ENCODE data around the gene NOS1AP.

The NOS1AP gene

GRCh38 chr1:162219461-162219860 lies 150.0 kb downstream of the NOS1AP start:
- DNase-seq (ENCODE audit: low read depth in 2 of 2): no peak

- no peak for DNase-seq (ENCODE audit: low read depth in 2 of 2)
Observed at GRCh38 chr1:162220009-162220539, 150.6 kb downstream of the NOS1AP start.

GRCh38 chr1:162222014-162222413 lies 152.5 kb downstream of the NOS1AP start:
- DNase-seq (ENCODE audit: low read depth in 2 of 2): no peak

- no peak for DNase-seq (ENCODE audit: low read depth in 2 of 2)
Observed at GRCh38 chr1:162222730-162223129, 153.2 kb downstream of the NOS1AP start.

- DNase-seq (ENCODE audit: low read depth in 2 of 2): no peak
Observed at GRCh38 chr1:162223488-162223887, 154.0 kb downstream of the NOS1AP start.

GRCh38 chr1:162224267-162224666 lies 154.8 kb downstream of the NOS1AP start:
- no peak for DNase-seq (ENCODE audit: low read depth in 2 of 2)

- DNase-seq (ENCODE audit: low read depth in 2 of 2): no peak
Observed at GRCh38 chr1:162228586-162228985, 159.1 kb downstream of the NOS1AP start.

- no peak for DNase-seq (ENCODE audit: low read depth in 2 of 2)
Observed at GRCh38 chr1:162229549-162229948, 160.1 kb downstream of the NOS1AP start.

GRCh38 chr1:162230096-162230495 lies 160.6 kb downstream of the NOS1AP start:
- DNase-seq (ENCODE audit: low read depth in 2 of 2): no peak

- no peak for DNase-seq (ENCODE audit: low read depth in 2 of 2)
Observed at GRCh38 chr1:162230517-162230916, 161.0 kb downstream of the NOS1AP start.

- no peak for DNase-seq (ENCODE audit: low read depth in 2 of 2)
Observed at GRCh38 chr1:162232034-162232711, 162.7 kb downstream of the NOS1AP start.

GRCh38 chr1:162233066-162233465 lies 163.6 kb downstream of the NOS1AP start:
- DNase-seq (ENCODE audit: low read depth in 2 of 2): no peak

GRCh38 chr1:162233937-162234336 lies 164.4 kb downstream of the NOS1AP start:
- no peak for DNase-seq (ENCODE audit: low read depth in 2 of 2)

- no peak for DNase-seq (ENCODE audit: low read depth in 2 of 2)
Observed at GRCh38 chr1:162234571-162234970, 165.1 kb downstream of the NOS1AP start.

- no peak for DNase-seq (ENCODE audit: low read depth in 2 of 2)
Observed at GRCh38 chr1:162235241-162235800, 165.8 kb downstream of the NOS1AP start.

GRCh38 chr1:162236201-162236600 lies 166.7 kb downstream of the NOS1AP start:
- DNase-seq (ENCODE audit: low read depth in 2 of 2): no peak

- no peak for DNase-seq (ENCODE audit: low read depth in 2 of 2)
Observed at GRCh38 chr1:162236618-162237017, 167.1 kb downstream of the NOS1AP start.

GRCh38 chr1:162240577-162240976 lies 171.1 kb downstream of the NOS1AP start:
- no peak for DNase-seq (ENCODE audit: low read depth in 2 of 2)

GRCh38 chr1:162242804-162243203 lies 173.3 kb downstream of the NOS1AP start:
- no peak for DNase-seq (ENCODE audit: low read depth in 2 of 2)

GRCh38 chr1:162248854-162249535 lies 179.5 kb downstream of the NOS1AP start:
- no peak for DNase-seq (ENCODE audit: low read depth in 2 of 2)

GRCh38 chr1:162250004-162250730 lies 180.7 kb downstream of the NOS1AP start:
- DNase-seq (ENCODE audit: low read depth in 2 of 2): no peak

- DNase-seq (ENCODE audit: low read depth in 2 of 2): no peak
Observed at GRCh38 chr1:162251102-162251501, 181.6 kb downstream of the NOS1AP start.
